LoVo (cell line): ENCODE data around the gene WDFY1.

Source experiments
- DNase-seq: peaks from one replicate; pipeline ENCODE4 v3.0.0-alpha.2; 2016; ENCODE audit warnings: low spot score

WDFY1 gene

GRCh38 chr2:223930103-223930976, 14.8 kb downstream of the WDFY1 start:
- no peak for DNase-seq

DNA sequence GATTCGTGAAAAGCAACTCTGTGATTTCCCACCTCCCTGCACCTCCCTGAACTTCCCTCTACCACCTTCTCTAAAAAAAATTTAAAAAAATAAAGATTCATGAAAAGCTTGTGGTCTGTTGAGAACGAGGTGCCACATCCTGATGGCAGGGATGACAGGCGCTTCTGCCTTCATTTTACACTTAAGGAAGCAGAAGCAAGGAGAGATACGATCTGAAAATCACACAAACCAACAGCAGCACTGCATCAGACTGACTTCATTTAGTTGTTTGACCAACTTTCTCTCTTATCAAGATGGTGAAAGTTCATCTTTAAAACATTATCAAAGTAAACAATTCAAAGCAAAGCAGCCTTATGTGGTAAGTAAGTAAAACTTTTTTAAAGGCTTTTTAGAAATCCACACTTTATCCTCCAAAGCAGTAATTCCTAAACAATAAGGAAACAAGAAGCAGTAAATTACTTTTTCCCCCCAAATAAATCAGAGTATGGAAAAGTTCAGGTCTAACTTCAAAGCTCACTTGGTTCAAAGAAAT, 15.5 kb downstream of the WDFY1 start:
- DNase-seq = no peak

GRCh38 chr2:223928113-223929006, 16.8 kb downstream of the WDFY1 start:
- no peak for DNase-seq

GRCh38 chr2:223925106-223925505, 20.0 kb downstream of the WDFY1 start:
- no peak for DNase-seq

GRCh38 chr2:223923976-223924375, 21.2 kb downstream of the WDFY1 start:
- DNase-seq = no peak

GRCh38 chr2:223922308-223922707, 22.8 kb downstream of the WDFY1 start:
- DNase-seq = no peak

- DNase-seq = no peak
Observed at GRCh38 chr2:223921204-223921603, 23.9 kb downstream of the WDFY1 start.

DNA sequence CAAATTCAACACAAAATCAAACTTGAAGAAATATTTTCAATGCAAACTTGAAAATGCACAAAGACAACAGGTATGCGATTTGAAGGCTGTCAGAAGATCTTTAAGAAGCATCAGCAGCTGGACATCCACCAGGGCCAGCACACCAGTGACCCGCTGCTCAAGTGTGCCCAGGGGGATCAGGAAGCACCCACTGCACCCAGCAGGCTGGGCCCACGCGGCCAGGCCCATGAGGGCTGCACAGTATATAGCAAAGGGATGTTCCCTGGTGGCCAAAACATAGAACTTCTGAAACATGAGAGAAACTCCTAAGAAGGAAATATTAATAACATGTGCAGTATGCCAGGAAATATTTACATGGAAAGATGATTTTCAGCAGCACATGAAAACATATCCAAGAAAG, 25.0 kb downstream of the WDFY1 start:
- no peak for DNase-seq

DNA sequence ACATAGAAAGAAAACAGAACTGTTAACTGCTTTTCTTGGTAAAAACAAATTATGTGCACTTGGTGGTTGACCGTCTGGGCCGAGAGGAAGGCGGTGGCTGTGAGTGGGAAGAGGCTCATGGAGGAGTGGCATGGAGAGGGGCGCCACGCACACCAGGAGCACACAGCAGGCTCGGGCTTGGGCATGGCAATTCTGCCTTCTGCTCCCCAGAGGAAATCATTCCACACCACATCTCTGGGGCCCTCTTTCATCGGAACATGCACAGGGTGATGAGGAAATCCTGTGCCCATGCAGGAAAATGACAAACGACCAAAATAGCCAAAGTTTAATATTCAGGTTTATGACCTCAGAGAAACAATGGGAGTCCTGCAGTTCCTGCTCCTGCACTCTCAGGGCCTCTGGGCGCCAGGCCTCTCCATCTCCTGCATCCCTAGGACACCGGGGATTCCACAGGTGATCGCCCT, 26.4 kb downstream of the WDFY1 start:
- no peak for DNase-seq

GRCh38 chr2:223916181-223916920, 28.8 kb downstream of the WDFY1 start:
- no peak for DNase-seq

- no peak for DNase-seq
Observed at GRCh38 chr2:223915071-223915470, 30.1 kb downstream of the WDFY1 start.

DNA sequence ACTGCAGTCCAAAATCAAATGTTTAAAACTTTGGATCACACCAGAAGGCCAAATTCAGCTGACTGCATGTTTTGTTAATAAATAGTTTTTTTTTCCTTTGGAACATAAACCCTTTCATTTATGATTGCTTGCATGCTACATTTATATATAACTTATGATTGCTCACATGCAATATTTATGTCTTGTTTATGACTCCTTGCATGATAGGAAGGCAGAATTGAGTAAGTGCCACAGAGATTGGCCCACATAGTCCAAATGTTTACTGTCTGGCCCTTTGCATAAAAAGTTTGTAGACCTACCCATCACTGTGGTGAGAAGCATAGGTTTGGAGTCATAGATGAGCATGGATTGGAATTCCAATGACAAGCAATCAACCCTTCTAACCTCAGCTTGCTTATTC, 30.8 kb downstream of the WDFY1 start:
- DNase-seq = no peak

DNA sequence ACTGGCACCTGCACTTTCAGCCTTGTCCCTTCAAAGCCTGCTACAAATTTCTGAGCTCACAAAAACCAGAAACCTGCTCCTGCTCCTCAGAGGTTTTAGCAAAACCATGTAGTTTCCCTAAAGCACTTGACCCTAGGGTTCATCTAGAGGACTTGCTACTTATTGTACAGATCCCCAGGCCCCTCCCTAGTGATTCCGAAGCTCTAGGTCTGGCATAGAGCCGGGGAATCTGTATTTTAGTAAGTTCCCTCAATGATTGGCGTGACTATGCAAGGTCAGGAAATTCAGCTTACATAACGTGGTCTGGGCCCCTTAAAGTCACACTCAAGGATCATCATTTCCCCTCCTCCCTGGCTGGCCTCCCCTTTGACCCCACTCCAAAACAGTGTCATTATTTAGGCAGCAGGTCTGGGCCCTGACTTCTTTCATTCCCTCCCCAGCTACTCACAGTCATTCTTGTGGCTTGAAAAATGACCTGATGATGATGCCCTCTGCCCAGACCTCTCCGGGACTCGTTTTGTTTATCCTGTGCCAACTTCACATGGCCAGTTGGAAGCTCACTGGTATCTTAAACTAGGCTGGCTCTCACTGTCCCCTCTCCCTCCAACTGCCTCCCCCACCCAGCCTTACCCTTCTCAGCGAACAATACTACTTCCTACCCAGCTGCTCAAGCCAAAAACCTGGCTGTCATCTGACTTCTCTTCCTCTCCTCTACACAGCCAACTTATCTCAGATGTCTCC, 36.0 kb downstream of the WDFY1 start:
- no peak for DNase-seq

GRCh38 chr2:223908304-223908998, 36.7 kb downstream of the WDFY1 start:
- no peak for DNase-seq

DNA sequence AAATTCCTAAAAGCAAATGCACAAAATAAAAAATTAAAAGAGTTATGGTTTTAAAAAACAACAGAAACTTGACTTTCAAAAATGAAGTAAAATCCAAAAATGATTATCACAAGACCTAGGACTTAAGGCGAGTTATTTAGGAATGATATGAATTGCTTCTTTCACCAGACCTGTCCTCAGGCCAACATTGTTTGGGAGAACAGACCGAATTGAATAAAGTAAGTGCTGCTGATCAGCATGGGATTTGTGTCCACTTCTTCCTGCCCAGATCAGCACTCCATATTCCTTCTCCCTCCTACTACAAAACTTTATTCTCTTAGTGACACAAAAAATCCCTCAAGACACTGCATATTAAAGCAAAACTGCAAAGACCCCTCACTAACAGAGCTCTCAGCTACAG, 39.1 kb downstream of the WDFY1 start:
- no peak for DNase-seq

- no peak for DNase-seq
Observed at GRCh38 chr2:223901854-223902253, 43.3 kb downstream of the WDFY1 start.

GRCh38 chr2:223901311-223901710, 43.8 kb downstream of the WDFY1 start:
- no peak for DNase-seq

GRCh38 chr2:223900531-223900930, 44.6 kb downstream of the WDFY1 start:
- DNase-seq = no peak

DNA sequence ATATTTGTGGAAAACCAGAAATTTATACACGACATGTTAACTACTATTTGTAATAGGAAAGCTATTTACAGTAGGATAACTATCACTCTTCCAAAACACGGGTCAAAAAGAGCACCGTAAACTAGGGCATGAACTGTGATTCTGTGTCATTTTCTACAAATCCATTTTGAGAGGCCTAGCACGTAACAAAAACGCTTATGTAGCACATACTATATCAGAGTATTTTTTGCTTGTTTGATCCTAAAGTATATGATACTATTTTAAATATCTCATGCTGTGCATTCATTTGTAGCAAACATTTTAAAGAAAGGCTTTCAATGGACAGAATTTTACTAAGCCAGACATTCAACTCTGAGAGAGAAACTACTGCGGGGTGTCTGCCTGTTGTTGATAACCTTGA, 45.1 kb downstream of the WDFY1 start:
- DNase-seq = no peak

DNA sequence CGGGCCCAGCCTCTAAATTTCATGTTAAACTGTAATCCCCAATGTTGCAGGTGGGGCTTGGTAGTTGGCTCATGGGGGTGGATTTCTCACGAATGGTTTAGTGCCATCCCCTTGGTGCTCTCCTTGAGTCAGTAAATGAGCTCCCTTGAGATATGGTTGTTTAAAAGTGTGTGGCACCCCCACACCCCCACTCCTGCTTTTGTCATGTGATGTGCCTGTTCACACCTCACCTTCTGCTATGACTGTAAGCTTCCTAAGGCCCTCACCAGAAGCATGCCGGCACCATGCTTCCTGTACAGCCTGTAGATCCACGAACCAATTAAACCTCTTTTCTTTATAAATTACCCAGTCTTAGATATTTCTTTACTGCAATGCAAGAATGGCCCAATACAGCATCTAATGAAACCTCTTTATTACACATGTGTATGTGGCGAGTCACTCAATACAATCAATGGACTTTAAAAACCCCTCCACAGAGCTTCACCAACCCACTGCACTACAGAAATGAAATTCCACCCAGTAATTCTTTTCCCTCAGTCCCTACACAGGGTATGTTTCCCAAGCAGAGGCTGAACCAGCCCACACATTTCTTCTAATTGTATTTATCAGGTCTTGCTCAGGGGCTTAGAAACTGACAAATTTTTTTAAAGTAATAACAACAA, 47.3 kb downstream of the WDFY1 start:
- DNase-seq = no peak
